Activated naive CD4-positive, alpha-beta T cell treated with anti-CD3 and anti-CD28 coated beads for 36 hours (primary cell): ENCODE data around the gene CDH6. TPM values are rescaled to one million over a fixed set of nuclear protein-coding genes. Genes with fewer than 3 reads are reported as not detected.

ENCODE experiments used
- CTCF ChIA-PET: fragments of 350-600 bp; sonication (Branson Sonifier 250); formaldehyde crosslinking; loops from one replicate; lab custom pipeline; 2021; ENCODE audit warnings: antibody characterized with exemption; lab: Charles Lee
- DNase-seq: peaks from one replicate; pipeline ENCODE4 v3.0.0-alpha.2; 2020
- H3K27ac Mint-ChIP-seq: one replicate; pipeline ENCODE4 v1.8.0; 2021; ENCODE audit warnings: mild to moderate bottlenecking, mixed read lengths
- H3K27me3 Mint-ChIP-seq: one replicate; pipeline ENCODE4 v1.8.0; 2021; ENCODE audit warnings: low read depth, mixed read lengths
- H3K36me3 Mint-ChIP-seq: one replicate; pipeline ENCODE4 v1.8.0; 2021; ENCODE audit warnings: low read depth, mixed read lengths
- H3K4me1 Mint-ChIP-seq: one replicate; pipeline ENCODE4 v1.8.0; 2021; ENCODE audit warnings: low read depth, mixed read lengths
- H3K4me3 Mint-ChIP-seq: one replicate; pipeline ENCODE4 v1.8.0; 2021; ENCODE audit warnings: mild to moderate bottlenecking, moderate library complexity, mixed read lengths
- H3K9me3 Mint-ChIP-seq: one replicate; pipeline ENCODE4 v1.8.0; 2021; ENCODE audit warnings: mixed read lengths
- intact Hi-C: fragments of 100-400 bp; cut with micrococcal nuclease; formaldehyde crosslinking; loops from one replicate; pipeline ENCODE4 v1.15.1; 2023
- total RNA-seq, 2 experiments: library from RNA; stranded (reverse); gene quantifications; one replicate each; pipeline ENCODE4 v1.2.3, GENCODE V29; 2021

CDH6 gene
- total RNA-seq, result not detected

GRCh38 chr5:31193591-31194467 is at the start of gene CDH6:
CDH6 (plus strand) TSS chr5:31193686; CDS start chr5:31267474, 73,788 bp downstream.
- CTCF ChIA-PET, result no interaction called here
- peaks cover 8% of the 10 kb centered on the region for H3K4me1 Mint-ChIP-seq
- no peak within 1 kb of the TSS for H3K27ac Mint-ChIP-seq

GRCh38 chr5:31144364-31144763 is 49.1 kb upstream of the CDH6 start:
- H3K4me1 Mint-ChIP-seq, result no peaks in the 10 kb centered on the region
- no peak overlapping the region for H3K4me3 Mint-ChIP-seq
- no peaks in the 10 kb centered on the region for H3K36me3 Mint-ChIP-seq
- H3K9me3 Mint-ChIP-seq, result no peaks in the 10 kb centered on the region
- no peak for DNase-seq
- CTCF ChIA-PET, result no interaction called here
- H3K27me3 Mint-ChIP-seq, result no peaks in the 10 kb centered on the region
- intact Hi-C loops, result no loop called here
- H3K27ac Mint-ChIP-seq, result no peak overlapping the region

More at GRCh38 chr5:31193591-31194467, at the start of gene CDH6:
- no peak for DNase-seq
- H3K36me3 Mint-ChIP-seq, result no peaks in the 10 kb centered on the region
- intact Hi-C loops, result no loop called here
- H3K27me3 Mint-ChIP-seq, result peaks cover 41% of the 10 kb centered on the region
- no peaks in the 10 kb centered on the region for H3K9me3 Mint-ChIP-seq
- no peak within 1 kb of the TSS for H3K4me3 Mint-ChIP-seq

- no peaks in the 10 kb centered on the region for H3K4me1 Mint-ChIP-seq
- no peaks in the 10 kb centered on the region for H3K27me3 Mint-ChIP-seq
- DNase-seq, result no peak
- H3K9me3 Mint-ChIP-seq, result no peaks in the 10 kb centered on the region
- intact Hi-C loops, result no loop called here
- CTCF ChIA-PET, result no interaction called here
- H3K36me3 Mint-ChIP-seq, result no peaks in the 10 kb centered on the region
- no peak overlapping the region for H3K27ac Mint-ChIP-seq
- no peak overlapping the region for H3K4me3 Mint-ChIP-seq
Measured at GRCh38 chr5:31148959-31149475, 44.5 kb upstream of the CDH6 start.

GRCh38 chr5:31153521-31153920 is 40.0 kb upstream of the CDH6 start:
- H3K4me3 Mint-ChIP-seq, result no peak overlapping the region
- no peaks in the 10 kb centered on the region for H3K36me3 Mint-ChIP-seq
- no peaks in the 10 kb centered on the region for H3K4me1 Mint-ChIP-seq
- no peaks in the 10 kb centered on the region for H3K9me3 Mint-ChIP-seq
- intact Hi-C loops, result no loop called here
- no peak overlapping the region for H3K27ac Mint-ChIP-seq
- H3K27me3 Mint-ChIP-seq, result no peaks in the 10 kb centered on the region
- DNase-seq, result no peak
- CTCF ChIA-PET, result no interaction called here

GRCh38 chr5:31156631-31157160 is 36.8 kb upstream of the CDH6 start:
- Mint-ChIP-seq H3K36me3 (no peaks in the 10 kb centered on the region), H3K27ac (no peak overlapping the region), H3K4me1 (no peaks in the 10 kb centered on the region), H3K9me3 (no peaks in the 10 kb centered on the region), H3K27me3 (no peaks in the 10 kb centered on the region), H3K4me3 (no peak overlapping the region)
- CTCF ChIA-PET, result no interaction called here
- intact Hi-C loops, result no loop called here
- no peak for DNase-seq

GRCh38 chr5:31157720-31158119 is 35.8 kb upstream of the CDH6 start:
- Mint-ChIP-seq H3K4me1 (no peaks in the 10 kb centered on the region), H3K27ac (no peak overlapping the region), H3K36me3 (no peaks in the 10 kb centered on the region), H3K27me3 (no peaks in the 10 kb centered on the region), H3K4me3 (no peak overlapping the region), H3K9me3 (no peaks in the 10 kb centered on the region)
- intact Hi-C loops, result no loop called here
- CTCF ChIA-PET, result no interaction called here
- DNase-seq, result no peak

- Mint-ChIP-seq H3K27me3 (no peaks in the 10 kb centered on the region), H3K36me3 (no peaks in the 10 kb centered on the region), H3K27ac (no peak overlapping the region), H3K4me3 (no peak overlapping the region), H3K9me3 (no peaks in the 10 kb centered on the region), H3K4me1 (no peaks in the 10 kb centered on the region)
- intact Hi-C loops, result no loop called here
- CTCF ChIA-PET, result no interaction called here
- DNase-seq, result no peak
Measured at GRCh38 chr5:31158686-31159085, 34.8 kb upstream of the CDH6 start.

GRCh38 chr5:31161781-31162181 is 31.7 kb upstream of the CDH6 start:
- Mint-ChIP-seq H3K9me3 (no peaks in the 10 kb centered on the region), H3K27me3 (no peaks in the 10 kb centered on the region), H3K4me3 (no peak overlapping the region), H3K36me3 (no peaks in the 10 kb centered on the region), H3K27ac (no peak overlapping the region), H3K4me1 (no peaks in the 10 kb centered on the region)
- DNase-seq, result no peak
- intact Hi-C loops, result no loop called here
- CTCF ChIA-PET, result no interaction called here

GRCh38 chr5:31165729-31166128 is 27.8 kb upstream of the CDH6 start:
- Mint-ChIP-seq H3K27me3 (peaks cover 2% of the 10 kb centered on the region), H3K4me3 (no peak overlapping the region), H3K36me3 (no peaks in the 10 kb centered on the region), H3K9me3 (no peaks in the 10 kb centered on the region), H3K27ac (no peak overlapping the region), H3K4me1 (no peaks in the 10 kb centered on the region)
- CTCF ChIA-PET, result no interaction called here
- no peak for DNase-seq
- intact Hi-C loops, result no loop called here

GRCh38 chr5:31169379-31169778 is 24.1 kb upstream of the CDH6 start:
- Mint-ChIP-seq H3K36me3 (no peaks in the 10 kb centered on the region), H3K4me1 (no peaks in the 10 kb centered on the region)
- CTCF ChIA-PET, result interaction anchor here (1.3 kb wide), 1 partner anchor 17 kb away, joined by 5 read pairs; no protein-coding TSS in a partner anchor

GRCh38 chr5:31172881-31173280 is 20.6 kb upstream of the CDH6 start:
- H3K36me3 Mint-ChIP-seq, result no peaks in the 10 kb centered on the region
- intact Hi-C loops, result no loop called here
- no peaks in the 10 kb centered on the region for H3K9me3 Mint-ChIP-seq
- no peaks in the 10 kb centered on the region for H3K4me1 Mint-ChIP-seq
- DNase-seq, result no peak
- no peak overlapping the region for H3K27ac Mint-ChIP-seq
- CTCF ChIA-PET, result interaction anchor here (0.6 kb wide), 1 partner anchor 34 kb away, joined by 3 read pairs; no protein-coding TSS in a partner anchor
- H3K27me3 Mint-ChIP-seq, result peaks cover 2% of the 10 kb centered on the region
- H3K4me3 Mint-ChIP-seq, result no peak overlapping the region

More at GRCh38 chr5:31169379-31169778, 24.1 kb upstream of the CDH6 start:
- no peak overlapping the region for H3K4me3 Mint-ChIP-seq
- intact Hi-C loops, result no loop called here
- H3K9me3 Mint-ChIP-seq, result no peaks in the 10 kb centered on the region
- peaks cover 2% of the 10 kb centered on the region for H3K27me3 Mint-ChIP-seq
- no peak for DNase-seq
- no peak overlapping the region for H3K27ac Mint-ChIP-seq

GRCh38 chr5:31173614-31174013 is 19.9 kb upstream of the CDH6 start:
- intact Hi-C loops, result no loop called here
- Mint-ChIP-seq H3K27me3 (no peaks in the 10 kb centered on the region), H3K27ac (no peak overlapping the region), H3K4me3 (no peak overlapping the region), H3K4me1 (no peaks in the 10 kb centered on the region), H3K9me3 (no peaks in the 10 kb centered on the region), H3K36me3 (no peaks in the 10 kb centered on the region)
- DNase-seq, result no peak
- CTCF ChIA-PET, result interaction anchor here (0.6 kb wide), 1 partner anchor 217 kb away, joined by 3 read pairs; no protein-coding TSS in a partner anchor
